Activated naive CD4-positive, alpha-beta T cell treated with Interleukin-2 at 50 U/mL for 16 hours (primary cell): ENCODE measurements around the gene FARS2.
"Not testable (repeated sequence)": the region's sequence is repeated elsewhere in the genome, so short reads cannot be mapped to it uniquely, and the experiment has no call there.

ENCODE experiments used
- DNase-seq: peaks from one replicate; pipeline ENCODE4 v3.0.0-alpha.2; 2020

FARS2 gene

GRCh38 chr6:5674141-5674540 is 412.8 kb downstream of the FARS2 start:
- DNase-seq = no peak

GRCh38 chr6:5674721-5675120 is 413.4 kb downstream of the FARS2 start:
- DNase-seq = no peak

DNA sequence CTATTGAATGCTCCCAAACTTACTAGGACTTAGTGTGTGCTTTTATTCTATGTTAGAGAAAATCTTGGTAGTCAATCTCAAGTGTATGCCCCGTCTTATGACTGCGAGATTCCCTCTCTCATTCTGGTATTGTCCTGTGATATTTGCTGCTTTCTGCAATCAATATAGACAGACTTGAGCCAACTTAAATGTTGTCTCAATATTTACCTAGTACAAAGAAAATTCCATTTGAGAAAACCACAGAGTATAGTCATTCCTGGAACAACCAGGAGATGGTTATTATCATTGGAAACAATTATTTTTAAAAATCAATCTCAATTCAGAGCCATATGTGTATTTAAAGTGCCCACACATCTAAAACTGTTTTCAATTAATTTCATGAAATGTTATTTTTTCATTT is 415.4 kb downstream of the FARS2 start:
- no peak for DNase-seq

DNA sequence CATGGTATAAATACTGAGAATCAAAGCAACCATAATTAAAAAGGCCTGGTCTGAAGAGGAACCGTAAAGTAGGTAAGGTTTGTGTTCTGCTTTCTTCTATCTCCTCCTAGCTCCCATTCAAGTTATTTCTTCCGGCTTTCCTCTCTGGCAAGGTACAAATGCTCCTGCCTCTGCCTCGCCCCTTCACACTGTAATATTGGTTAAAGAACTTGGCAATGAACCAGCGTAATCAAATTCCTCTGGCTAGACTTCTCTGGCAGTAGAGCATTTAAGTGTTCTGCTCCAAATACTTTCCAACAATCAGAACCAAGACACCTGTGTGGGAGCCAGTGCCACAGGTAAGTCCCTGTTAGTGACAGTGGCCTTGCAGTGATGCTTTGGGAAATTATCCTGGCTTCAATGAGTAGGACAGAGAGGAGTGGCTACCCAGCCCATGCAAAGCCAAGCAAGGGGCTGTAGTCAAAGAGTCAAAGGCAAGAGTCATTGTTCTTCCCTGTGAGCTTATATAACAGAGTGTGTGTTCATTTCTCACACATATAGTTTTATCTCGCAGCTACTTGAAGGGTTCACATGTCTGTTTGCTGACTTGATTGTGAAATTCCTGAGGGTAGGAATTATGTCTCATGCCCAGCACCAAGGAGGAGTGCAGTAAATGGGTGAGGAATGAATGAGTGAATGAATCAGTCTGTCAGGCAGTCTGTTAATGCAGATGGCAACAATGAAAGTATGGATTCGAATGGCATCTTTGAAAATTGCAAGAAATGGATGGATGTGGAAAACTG is 416.1 kb downstream of the FARS2 start:
- no peak for DNase-seq

- DNase-seq = no peak
Observed at GRCh38 chr6:5679270-5679669, 418.0 kb downstream of the FARS2 start.

GRCh38 chr6:5679691-5680090 is 418.4 kb downstream of the FARS2 start:
- DNase-seq = no peak

GRCh38 chr6:5680095-5680494 is 418.8 kb downstream of the FARS2 start:
- DNase-seq = no peak

GRCh38 chr6:5681480-5681879 is 420.2 kb downstream of the FARS2 start:
- DNase-seq = no peak

- no peak for DNase-seq
Observed at GRCh38 chr6:5682530-5682929, 421.2 kb downstream of the FARS2 start.

DNA sequence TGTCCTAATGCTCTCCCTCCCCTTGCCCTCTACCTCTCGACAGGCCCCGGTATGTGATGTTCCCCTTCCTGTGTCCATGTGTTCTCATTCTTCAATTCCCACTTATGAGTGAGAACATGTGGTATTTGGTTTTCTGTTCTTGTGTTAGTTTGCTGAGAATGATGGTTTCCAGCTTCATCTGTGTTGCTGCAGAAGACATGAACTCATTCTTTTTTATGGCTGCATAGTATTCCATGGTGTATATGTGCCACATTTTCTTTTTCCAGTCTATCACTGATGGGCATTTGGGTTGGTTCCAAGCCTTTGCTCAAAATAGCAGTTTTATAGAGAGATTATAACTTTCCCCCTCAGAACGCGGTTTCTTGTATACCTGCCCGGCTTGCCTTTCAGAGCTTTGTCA is 422.4 kb downstream of the FARS2 start:
- not testable (repeated sequence) for DNase-seq

GRCh38 chr6:5684320-5685053 is 423.2 kb downstream of the FARS2 start:
- DNase-seq = no peak

DNA sequence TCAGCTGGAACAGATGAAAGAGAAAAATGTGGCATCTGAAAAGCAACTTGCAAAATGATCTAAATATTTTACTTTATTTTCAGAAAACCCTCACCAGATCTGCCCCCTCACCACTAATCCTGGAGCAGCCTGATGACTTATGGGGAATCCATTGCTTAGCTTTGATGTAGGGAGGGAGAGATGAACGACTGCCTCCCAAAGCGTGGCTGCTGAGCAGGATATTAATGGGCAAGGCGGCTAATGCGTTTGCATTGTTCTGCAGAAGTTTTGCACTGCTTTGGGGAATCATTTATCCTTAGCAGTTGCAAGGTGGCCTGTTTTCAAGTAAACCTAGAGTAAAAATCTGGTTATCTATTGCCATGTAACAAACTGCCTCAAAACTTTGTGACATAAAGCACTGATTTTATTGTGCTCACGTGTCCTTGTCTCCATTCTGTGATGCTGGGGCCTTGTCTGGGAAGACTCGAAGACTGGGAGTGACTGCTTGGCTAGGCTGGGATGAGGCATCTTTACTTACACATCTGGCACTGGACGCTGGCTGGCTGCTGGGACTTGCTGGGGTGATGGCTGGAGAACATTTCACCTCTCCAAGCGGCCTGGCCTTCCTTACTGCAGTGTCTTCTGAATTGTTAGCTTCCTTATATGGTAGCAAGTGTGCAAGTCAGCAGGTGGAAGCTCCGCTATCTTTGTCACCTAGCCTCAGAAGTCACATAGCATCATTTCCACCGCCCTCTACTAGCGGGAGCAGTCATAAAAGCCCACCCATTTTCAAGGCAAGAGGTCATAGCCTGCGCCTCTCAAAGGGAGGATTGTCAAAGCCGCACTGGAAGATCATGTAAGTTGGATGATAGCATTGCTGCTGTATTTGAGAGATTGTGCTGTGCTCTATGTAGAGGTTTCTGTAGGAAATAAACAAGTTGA is 432.2 kb downstream of the FARS2 start:
- no peak for DNase-seq

DNA sequence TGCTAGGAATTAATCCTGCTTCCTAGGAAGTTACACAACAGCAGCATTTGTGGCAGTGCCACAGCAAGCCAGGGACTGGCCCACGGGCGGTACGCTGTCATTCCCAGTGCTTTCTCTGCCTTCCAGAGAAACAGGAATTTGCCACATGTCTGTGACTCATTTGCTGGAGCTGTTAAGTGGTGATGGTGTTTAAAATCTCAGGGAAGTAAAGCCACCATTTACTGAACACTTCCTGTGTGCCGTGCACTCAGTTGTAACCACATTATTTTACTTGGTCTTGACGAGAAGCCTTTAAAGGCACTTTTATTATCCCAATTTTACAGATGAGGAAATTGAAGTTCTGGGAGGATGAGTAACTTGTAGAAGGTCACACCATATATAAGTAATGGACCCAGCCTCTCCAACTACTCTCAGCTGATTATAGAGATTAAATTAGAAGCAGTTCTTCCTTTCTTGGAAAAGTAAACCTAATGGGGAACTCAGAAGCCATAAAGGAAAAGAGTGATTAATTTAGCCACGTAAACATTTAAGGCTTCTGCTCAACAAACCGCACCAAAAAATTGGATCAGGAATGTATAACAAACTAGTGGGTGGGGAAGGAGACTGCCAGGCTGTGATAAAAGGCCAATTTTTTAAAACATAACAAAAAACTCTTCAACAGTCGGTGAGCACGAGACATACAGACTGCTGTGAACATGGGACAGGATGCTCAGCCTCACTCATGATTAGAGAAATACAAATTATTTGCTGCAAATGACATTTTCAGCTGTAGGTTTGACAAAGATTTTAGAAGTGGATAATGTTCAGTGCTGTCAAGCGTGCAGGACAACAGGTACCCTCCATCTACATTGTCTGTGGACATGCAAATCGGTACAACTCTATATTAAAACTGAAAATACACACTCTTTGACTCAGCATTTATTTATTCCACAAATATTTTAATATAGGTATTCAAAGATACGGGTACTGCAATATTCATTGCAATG is 434.2 kb downstream of the FARS2 start:
- no peak for DNase-seq

DNA sequence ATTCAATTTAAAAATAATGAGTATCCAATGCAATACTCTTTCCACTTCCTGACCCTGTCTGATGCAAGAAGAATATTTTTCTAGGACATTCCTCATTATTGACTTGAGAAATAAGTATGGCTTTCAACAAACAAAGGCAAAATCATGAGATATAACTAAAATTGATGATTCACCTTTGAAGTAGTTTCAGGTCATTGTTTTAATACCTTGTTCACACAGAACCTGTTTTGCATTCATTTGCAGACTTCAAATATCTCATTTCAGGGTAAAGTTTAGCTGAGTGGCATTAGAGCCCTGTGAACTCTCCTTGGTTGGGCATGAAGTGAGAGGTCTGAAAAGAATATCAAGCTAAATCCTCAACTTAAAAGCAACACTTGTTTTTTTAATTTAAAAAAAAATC is 436.2 kb downstream of the FARS2 start:
- DNase-seq = no peak

- DNase-seq = no peak
Observed at GRCh38 chr6:5698318-5698717, 437.0 kb downstream of the FARS2 start.

DNA sequence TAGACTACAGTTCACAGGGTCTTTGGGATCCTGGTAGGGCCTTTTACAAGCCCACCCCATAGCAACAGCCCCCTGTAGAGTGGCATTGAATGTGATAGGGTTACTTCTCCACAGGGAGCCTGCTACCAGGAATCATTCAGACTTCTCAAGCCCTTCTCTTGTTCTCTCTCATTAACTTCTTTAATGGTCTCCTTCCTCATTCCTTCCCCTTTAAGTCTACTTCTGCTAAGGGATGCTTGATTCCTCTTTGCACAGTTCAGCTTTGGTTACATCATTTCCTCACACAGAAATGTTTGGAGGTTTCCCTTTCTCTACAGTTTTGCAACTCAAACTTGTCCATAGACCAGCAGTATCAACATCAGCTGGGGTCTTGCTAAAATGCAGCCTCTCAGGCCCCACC is 437.8 kb downstream of the FARS2 start:
- not testable (repeated sequence) for DNase-seq

- no peak for DNase-seq
Observed at GRCh38 chr6:5701174-5701573, 439.9 kb downstream of the FARS2 start.

DNA sequence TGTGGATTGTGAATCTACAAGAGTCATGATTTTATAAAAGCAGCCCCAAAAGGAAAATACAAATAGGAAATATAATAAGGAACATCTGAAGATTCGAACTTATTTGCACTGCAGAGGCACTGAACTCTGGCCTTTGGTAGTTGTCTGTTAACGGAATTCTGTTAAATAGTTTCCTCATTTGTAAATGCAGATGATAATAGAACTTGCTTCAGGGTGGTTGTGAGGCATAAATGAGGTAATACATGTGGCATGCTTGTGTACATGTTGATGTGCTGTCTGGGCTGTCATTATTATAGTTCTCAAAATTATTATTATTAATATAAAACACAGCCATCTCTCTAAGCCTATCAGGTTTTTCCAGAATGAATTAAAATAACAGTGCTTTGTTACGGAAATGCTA is 443.4 kb downstream of the FARS2 start:
- DNase-seq = no peak

DNA sequence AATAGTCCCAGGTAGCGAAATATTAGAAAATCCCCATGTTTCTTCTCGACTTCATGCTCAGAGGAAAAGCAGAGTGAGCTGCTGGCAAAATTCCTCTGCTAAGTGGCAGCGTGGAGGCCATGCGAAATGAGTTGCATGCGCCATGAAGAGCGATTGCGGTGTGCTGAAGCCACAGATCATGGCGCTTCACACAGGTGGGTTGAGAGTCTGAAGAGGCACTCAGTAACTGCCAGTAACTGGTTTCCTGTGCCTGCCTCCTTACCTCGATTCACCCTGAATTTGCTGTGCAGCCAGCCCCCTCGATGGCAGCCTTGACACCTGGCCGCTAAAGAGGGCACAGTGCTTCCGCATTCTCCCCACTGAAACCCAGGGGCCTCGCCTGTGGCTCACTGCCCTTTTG is 443.9 kb downstream of the FARS2 start:
- DNase-seq = no peak

GRCh38 chr6:5706124-5707033 is 445.1 kb downstream of the FARS2 start:
- no peak for DNase-seq
